HAP-1 (cell line): ENCODE measurements around the gene PTCD1.

Experiments
- DNase-seq, 2 experiments: peaks; one replicate each; pipeline ENCODE4 v3.0.0-alpha.2; 2016 to 2020; ENCODE audit warnings: low spot score in 2 of 2
- H3K27me3 ChIP-seq: fragments of 250-450 bp; sonication (Bioruptor Pico); 2 replicates; pipeline ENCODE4 v1.5.1; 2020; ENCODE audit warnings: low read depth, mild to moderate bottlenecking, moderate library complexity
- H3K36me3 ChIP-seq: fragments of 250-450 bp; sonication (Bioruptor Pico); replicated peaks from 2 replicates; pipeline ENCODE4 v1.5.1; 2020; ENCODE audit warnings: mild to moderate bottlenecking
- H3K4me1 ChIP-seq: fragments of 250-450 bp; sonication (Bioruptor Pico); 2 replicates; pipeline ENCODE4 v1.5.1; 2020; ENCODE audit warnings: mild to moderate bottlenecking
- H3K4me3 ChIP-seq: fragments of 250-450 bp; sonication (Bioruptor Pico); 2 replicates; pipeline ENCODE4 v1.5.1; 2020; ENCODE audit warnings: mild to moderate bottlenecking, moderate library complexity
- H3K9me3 ChIP-seq: fragments of 250-450 bp; sonication (Bioruptor Pico); 2 replicates; pipeline ENCODE4 v1.5.1; 2020; ENCODE audit warnings: mild to moderate bottlenecking, moderate library complexity
- in situ Hi-C: fragments of 300-500 bp; cut with MboI; formaldehyde crosslinking; loops from 3 replicates; pipeline ENCODE4 v1.14.3; 2020; ENCODE audit warnings: low sequenced_read_pairs, inconsistent platforms, mixed read lengths

Gene PTCD1

GRCh38 chr7:99369767-99370391 is 68.7 kb downstream of the PTCD1 start:
- Histone ChIP-seq H3K4me3 (no peak overlapping the region), H3K36me3 (peaks cover 16% of the 10 kb centered on the region), H3K9me3 (no peaks in the 10 kb centered on the region), H3K27me3 (no peaks in the 10 kb centered on the region), H3K4me1 (no peaks in the 10 kb centered on the region; the same call in 1 of the 2 replicates)
- no peak for DNase-seq
- in situ Hi-C loops = no loop called here

DNA sequence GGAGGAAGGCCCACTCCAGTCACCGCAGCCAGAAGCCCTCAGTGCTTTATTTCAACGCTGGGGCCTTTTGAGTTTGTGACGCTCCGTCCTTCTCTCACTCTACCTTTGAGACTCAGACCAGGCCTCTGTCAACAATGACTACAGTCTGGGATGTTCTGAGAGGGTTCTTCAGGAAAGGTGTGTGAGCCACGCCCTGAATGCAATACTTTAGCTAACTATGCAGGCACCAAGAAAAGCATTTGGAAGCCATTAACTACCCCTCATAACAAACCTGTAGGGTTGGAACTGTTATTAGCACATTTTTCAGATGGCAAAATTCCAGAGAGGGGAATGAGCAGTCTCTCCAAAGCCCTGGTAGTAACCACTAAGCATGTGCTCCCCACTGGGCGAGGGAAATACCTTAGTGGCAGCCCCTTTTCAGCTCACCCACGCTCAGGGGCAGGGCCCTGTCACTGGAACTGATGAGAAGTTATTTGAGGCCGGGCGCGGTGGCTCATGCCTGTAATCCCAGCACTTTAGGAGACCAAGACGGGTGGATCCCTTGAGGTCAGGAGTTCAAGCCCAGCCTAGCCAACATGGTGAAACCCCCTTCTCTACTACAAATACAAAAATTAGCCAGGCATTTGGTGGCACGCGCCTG is 69.7 kb downstream of the PTCD1 start:
- Histone ChIP-seq H3K4me3 (no peak overlapping the region), H3K36me3 (peaks cover 23% of the 10 kb centered on the region), H3K9me3 (no peaks in the 10 kb centered on the region), H3K4me1 (no peaks in the 10 kb centered on the region), H3K27me3 (no peaks in the 10 kb centered on the region)
- DNase-seq = no peak
- in situ Hi-C loops = no loop called here
